Activated T-helper 2 cell treated with anti-CD3 and anti-CD28 coated beads, Interferon-gamma antibody, Interleukin-2, Interleukin-4, amounts not matched to agents 10 μg/mL and 5 μg/mL and 100 μg/mL, durations not matched to agents 14 hours and 24 hours and 36 hours (primary cell): Measurements from ENCODE around the gene KIF21B. TPM values are rescaled to one million over a fixed set of nuclear protein-coding genes. Genes with fewer than 3 reads are reported as not detected.

Experiments used
- DNase-seq: peaks from one replicate; pipeline ENCODE4 v3.0.0; 2021; ENCODE audit warnings: low spot score
- H3K27ac Mint-ChIP-seq: one replicate; pipeline ENCODE4 v1.8.0; 2021; ENCODE audit warnings: mixed read lengths
- H3K27me3 Mint-ChIP-seq: one replicate; pipeline ENCODE4 v1.8.0; 2021; ENCODE audit warnings: low read depth, mixed read lengths
- H3K36me3 Mint-ChIP-seq: one replicate; pipeline ENCODE4 v1.8.0; 2021; ENCODE audit warnings: low read depth, mixed read lengths
- H3K4me1 Mint-ChIP-seq: one replicate; pipeline ENCODE4 v1.8.0; 2021; ENCODE audit warnings: low read depth, mixed read lengths
- H3K4me3 Mint-ChIP-seq: one replicate; pipeline ENCODE4 v1.8.0; 2021; ENCODE audit warnings: low read depth, mild to moderate bottlenecking, moderate library complexity, mixed read lengths
- H3K9me3 Mint-ChIP-seq: one replicate; pipeline ENCODE4 v1.8.0; 2021; ENCODE audit warnings: mixed read lengths
- intact Hi-C: fragments of 100-400 bp; cut with micrococcal nuclease; formaldehyde crosslinking; loops from one replicate; pipeline ENCODE4 v1.15.1; 2023
- total RNA-seq: library from RNA; stranded (reverse); gene quantifications from 2 replicates; pipeline ENCODE4 v1.2.3, GENCODE V29; 2022

Gene KIF21B
- total RNA-seq, 1 donor from 2014 or later, result 53.2 TPM

- no peak overlapping the region for H3K4me3 Mint-ChIP-seq
- H3K27me3 Mint-ChIP-seq, result no peaks in the 10 kb centered on the region
- no peak for DNase-seq
- H3K36me3 Mint-ChIP-seq, result peaks cover 9% of the 10 kb centered on the region
- no peaks in the 10 kb centered on the region for H3K9me3 Mint-ChIP-seq
- peaks cover 70% of the 10 kb centered on the region for H3K4me1 Mint-ChIP-seq
- intact Hi-C loops, result no loop called here
- H3K27ac Mint-ChIP-seq, result peak overlapping the region; percentile 60
Observed at GRCh38 chr1:201013991-201014815, 9.3 kb downstream of the KIF21B start.

- DNase-seq, result no peak
- Mint-ChIP-seq H3K9me3 (no peaks in the 10 kb centered on the region), H3K4me3 (peak overlapping the region; percentile 40), H3K4me1 (peaks cover 62% of the 10 kb centered on the region), H3K27me3 (no peaks in the 10 kb centered on the region), H3K36me3 (peaks cover 7% of the 10 kb centered on the region), H3K27ac (peak overlapping the region; percentile 60)
- intact Hi-C loops, result no loop called here
Observed at GRCh38 chr1:201013031-201013485, 10.5 kb downstream of the KIF21B start.

GRCh38 chr1:201011616-201012015 lies 11.9 kb downstream of the KIF21B start:
- Mint-ChIP-seq H3K36me3 (peaks cover 7% of the 10 kb centered on the region), H3K27ac (no peak overlapping the region), H3K4me3 (no peak overlapping the region), H3K27me3 (no peaks in the 10 kb centered on the region), H3K4me1 (peaks cover 51% of the 10 kb centered on the region), H3K9me3 (no peaks in the 10 kb centered on the region)
- intact Hi-C loops, result no loop called here
- no peak for DNase-seq

GRCh38 chr1:201009962-201010645 lies 13.4 kb downstream of the KIF21B start:
- no peak overlapping the region for H3K4me3 Mint-ChIP-seq
- peaks cover 7% of the 10 kb centered on the region for H3K36me3 Mint-ChIP-seq
- no peak overlapping the region for H3K27ac Mint-ChIP-seq
- no peaks in the 10 kb centered on the region for H3K27me3 Mint-ChIP-seq
- no peak for DNase-seq
- intact Hi-C loops, result no loop called here
- H3K9me3 Mint-ChIP-seq, result no peaks in the 10 kb centered on the region
- H3K4me1 Mint-ChIP-seq, result peaks cover 37% of the 10 kb centered on the region

GRCh38 chr1:201008666-201009360 lies 14.7 kb downstream of the KIF21B start:
- DNase-seq, result no peak
- peak overlapping the region; percentile 20 for H3K27ac Mint-ChIP-seq
- no peaks in the 10 kb centered on the region for H3K27me3 Mint-ChIP-seq
- H3K9me3 Mint-ChIP-seq, result no peaks in the 10 kb centered on the region
- intact Hi-C loops, result no loop called here
- no peak overlapping the region for H3K4me3 Mint-ChIP-seq
- H3K4me1 Mint-ChIP-seq, result peaks cover 31% of the 10 kb centered on the region
- H3K36me3 Mint-ChIP-seq, result peaks cover 7% of the 10 kb centered on the region

GRCh38 chr1:201007481-201007880 lies 16.0 kb downstream of the KIF21B start:
- no peak overlapping the region for H3K27ac Mint-ChIP-seq
- H3K4me3 Mint-ChIP-seq, result no peak overlapping the region
- H3K9me3 Mint-ChIP-seq, result no peaks in the 10 kb centered on the region
- peaks cover 14% of the 10 kb centered on the region for H3K36me3 Mint-ChIP-seq
- H3K27me3 Mint-ChIP-seq, result no peaks in the 10 kb centered on the region
- intact Hi-C loops, result no loop called here
- peaks cover 18% of the 10 kb centered on the region for H3K4me1 Mint-ChIP-seq
- no peak for DNase-seq

GRCh38 chr1:201006450-201006849 lies 17.1 kb downstream of the KIF21B start:
- no peak for DNase-seq
- Mint-ChIP-seq H3K27me3 (no peaks in the 10 kb centered on the region), H3K9me3 (no peaks in the 10 kb centered on the region), H3K4me1 (peaks cover 8% of the 10 kb centered on the region), H3K4me3 (no peak overlapping the region), H3K27ac (no peak overlapping the region), H3K36me3 (peaks cover 24% of the 10 kb centered on the region)
- intact Hi-C loops, result no loop called here

GRCh38 chr1:201004732-201005131 lies 18.8 kb downstream of the KIF21B start:
- Mint-ChIP-seq H3K36me3 (peaks cover 35% of the 10 kb centered on the region), H3K9me3 (no peaks in the 10 kb centered on the region), H3K4me3 (no peak overlapping the region), H3K27ac (no peak overlapping the region), H3K4me1 (peaks cover 2% of the 10 kb centered on the region), H3K27me3 (no peaks in the 10 kb centered on the region)
- intact Hi-C loops, result no loop called here
- no peak for DNase-seq

GRCh38 chr1:201004154-201004553 lies 19.4 kb downstream of the KIF21B start:
- H3K9me3 Mint-ChIP-seq, result no peaks in the 10 kb centered on the region
- H3K4me1 Mint-ChIP-seq, result no peaks in the 10 kb centered on the region
- DNase-seq, result no peak
- no peaks in the 10 kb centered on the region for H3K27me3 Mint-ChIP-seq
- no peak overlapping the region for H3K4me3 Mint-ChIP-seq
- peaks cover 40% of the 10 kb centered on the region for H3K36me3 Mint-ChIP-seq
- H3K27ac Mint-ChIP-seq, result no peak overlapping the region
- intact Hi-C loops, result no loop called here

GRCh38 chr1:201002510-201002909 lies 21.0 kb downstream of the KIF21B start:
- H3K27me3 Mint-ChIP-seq, result no peaks in the 10 kb centered on the region
- H3K9me3 Mint-ChIP-seq, result no peaks in the 10 kb centered on the region
- H3K27ac Mint-ChIP-seq, result no peak overlapping the region
- H3K36me3 Mint-ChIP-seq, result peaks cover 54% of the 10 kb centered on the region
- intact Hi-C loops, result no loop called here
- no peaks in the 10 kb centered on the region for H3K4me1 Mint-ChIP-seq
- H3K4me3 Mint-ChIP-seq, result no peak overlapping the region
- DNase-seq, result no peak

- H3K27ac Mint-ChIP-seq, result no peak overlapping the region
- no peaks in the 10 kb centered on the region for H3K9me3 Mint-ChIP-seq
- H3K27me3 Mint-ChIP-seq, result no peaks in the 10 kb centered on the region
- peaks cover 58% of the 10 kb centered on the region for H3K36me3 Mint-ChIP-seq
- no peak overlapping the region for H3K4me3 Mint-ChIP-seq
- DNase-seq, result no peak
- H3K4me1 Mint-ChIP-seq, result no peaks in the 10 kb centered on the region
- intact Hi-C loops, result no loop called here
Observed at GRCh38 chr1:201001962-201002361, 21.6 kb downstream of the KIF21B start.

GRCh38 chr1:201000391-201000790 lies 23.1 kb downstream of the KIF21B start:
- H3K4me3 Mint-ChIP-seq, result no peak overlapping the region
- intact Hi-C loops, result no loop called here

GRCh38 chr1:200999667-201000066 lies 23.8 kb downstream of the KIF21B start:
- intact Hi-C loops, result no loop called here
- Mint-ChIP-seq H3K9me3 (no peaks in the 10 kb centered on the region), H3K4me3 (no peak overlapping the region), H3K27me3 (no peaks in the 10 kb centered on the region), H3K4me1 (no peaks in the 10 kb centered on the region), H3K36me3 (peaks cover 68% of the 10 kb centered on the region), H3K27ac (no peak overlapping the region)
- DNase-seq, result no peak

More at GRCh38 chr1:201000391-201000790, 23.1 kb downstream of the KIF21B start:
- no peak for DNase-seq
- Mint-ChIP-seq H3K27ac (no peak overlapping the region), H3K4me1 (no peaks in the 10 kb centered on the region), H3K27me3 (no peaks in the 10 kb centered on the region), H3K36me3 (peaks cover 67% of the 10 kb centered on the region), H3K9me3 (no peaks in the 10 kb centered on the region)
